ENCODE measurements around the gene KCNQ2. TPM values are rescaled to one million over a fixed set of nuclear protein-coding genes. Genes with fewer than 3 reads are reported as not detected.
A peak's percentile ranks its signal among the peaks of the same experiment; 100 is the strongest.

Gene KCNQ2
- total RNA-seq, 2 donors from 2014 or later, result 0.19 to 0.27 TPM

GRCh38 chr20:63443606-63444395 is 28.7 kb downstream of the KCNQ2 start:
- H3K36me3 ChIP-seq, result no peaks in the 10 kb centered on the region
- DNase-seq, result no peak
- intact Hi-C loops (cut with DNase I), result no loop called here
- H3K9me3 ChIP-seq, result no peaks in the 10 kb centered on the region
- no peak overlapping the region for H3K4me3 ChIP-seq
- no peak overlapping the region for H3K9ac ChIP-seq (ENCODE audit: low read depth in 2 of 2, low read length in 2 of 2)
- H3K4me1 ChIP-seq, result no peaks in the 10 kb centered on the region
- TF ChIP-seq CTCF (IDR thresholded peaks at IDR 0.05), result no peak
- no peak overlapping the region for H3K27ac ChIP-seq
- H3K27me3 ChIP-seq, result no peaks in the 10 kb centered on the region

GRCh38 chr20:63442100-63442493 is 30.4 kb downstream of the KCNQ2 start:
- no peaks in the 10 kb centered on the region for H3K4me1 ChIP-seq
- H3K27ac ChIP-seq, result no peak overlapping the region
- H3K9ac ChIP-seq (ENCODE audit: low read depth in 2 of 2, low read length in 2 of 2), result no peak overlapping the region
- intact Hi-C loops (cut with DNase I), result no loop called here
- H3K4me3 ChIP-seq, result no peak overlapping the region
- no peaks in the 10 kb centered on the region for H3K27me3 ChIP-seq
- peak; percentile 44 for DNase-seq
- no peaks in the 10 kb centered on the region for H3K9me3 ChIP-seq
- TF ChIP-seq CTCF (IDR thresholded peaks at IDR 0.05), result no peak
- no peaks in the 10 kb centered on the region for H3K36me3 ChIP-seq

- no peak overlapping the region for H3K4me3 ChIP-seq
- no peak for DNase-seq
- H3K4me1 ChIP-seq, result no peaks in the 10 kb centered on the region
- no peaks in the 10 kb centered on the region for H3K36me3 ChIP-seq
- intact Hi-C loops (cut with DNase I), result no loop called here
- no peaks in the 10 kb centered on the region for H3K27me3 ChIP-seq
- H3K27ac ChIP-seq, result no peak overlapping the region
- H3K9me3 ChIP-seq, result no peaks in the 10 kb centered on the region
- H3K9ac ChIP-seq (ENCODE audit: low read depth in 2 of 2, low read length in 2 of 2), result no peak overlapping the region
- TF ChIP-seq CTCF (IDR thresholded peaks at IDR 0.05), result no peak
Measured at GRCh38 chr20:63441136-63442099, 31.0 kb downstream of the KCNQ2 start.

GRCh38 chr20:63440366-63440955 is 32.0 kb downstream of the KCNQ2 start:
- Histone ChIP-seq H3K9ac (ENCODE audit: low read depth in 2 of 2, low read length in 2 of 2) (no peak overlapping the region), H3K9me3 (no peaks in the 10 kb centered on the region), H3K36me3 (no peaks in the 10 kb centered on the region), H3K27ac (no peak overlapping the region), H3K4me1 (no peaks in the 10 kb centered on the region), H3K4me3 (no peak overlapping the region), H3K27me3 (no peaks in the 10 kb centered on the region)
- intact Hi-C loops (cut with DNase I), result no loop called here
- DNase-seq, result no peak
- no peak for TF ChIP-seq CTCF (IDR thresholded peaks at IDR 0.05)

- Histone ChIP-seq H3K36me3 (no peaks in the 10 kb centered on the region), H3K27me3 (no peaks in the 10 kb centered on the region)
Measured at GRCh38 chr20:63439866-63440265, 32.6 kb downstream of the KCNQ2 start.

More at GRCh38 chr20:63439866-63440265, 32.6 kb downstream of the KCNQ2 start:
- Histone ChIP-seq H3K9ac (ENCODE audit: low read depth in 2 of 2, low read length in 2 of 2) (no peak overlapping the region), H3K9me3 (no peaks in the 10 kb centered on the region), H3K4me3 (no peak overlapping the region), H3K27ac (no peak overlapping the region), H3K4me1 (no peaks in the 10 kb centered on the region)
- no peak for DNase-seq
- intact Hi-C loops (cut with DNase I), result no loop called here
- no peak for TF ChIP-seq CTCF (IDR thresholded peaks at IDR 0.05)
